HCT116 (cell line): Measurements from ENCODE around the gene LRRC32. TPM values are rescaled to one million over a fixed set of nuclear protein-coding genes. Genes with fewer than 3 reads are reported as not detected.

Experiments used
- ATAC-seq: fragments of 200-7000 bp; cut with Tn5 transposase; 2 replicates; pipeline ENCODE4 v1.9.1; 2020; ENCODE audit warnings: mild to moderate bottlenecking, moderate library complexity
- BruUV-seq: library from RNA; stranded (reverse); fragments of 400-500 nt; replicated peaks from 2 replicates; lab custom pipeline; 2021; lab: Mats Ljungman, UMichigan
- CTCF ChIA-PET: fragments of 300-600 bp; sonication (Branson Sonifier 250); formaldehyde crosslinking; loops from one replicate; lab custom pipeline; 2021; ENCODE audit warnings: antibody characterized with exemption; lab: Charles Lee
- POLR2A ChIA-PET: fragments of 300-600, 350-600 bp; sonication (Branson Sonifier 250); formaldehyde crosslinking; loops from one replicate; lab custom pipeline; 2021; ENCODE audit warnings: antibody characterized with exemption; lab: Charles Lee
- RAD21 ChIA-PET, 2 experiments: fragments of 300-600 bp; sonication (Branson Sonifier 250); formaldehyde crosslinking; loops; one replicate each; lab custom pipeline; 2023; ENCODE audit warnings: low total read pairs in 2 of 2; ENCODE audit not compliant: uncharacterized antibody in 2 of 2, unreplicated experiment in 2 of 2, low non-redundant PET in 1 of 2; lab: Charles Lee
- DNase-seq: peaks from one replicate; pipeline ENCODE4 v3.0.0-alpha.2; 2010; ENCODE audit warnings: low read depth, low spot score
- H2AFZ ChIP-seq: fragments of 200-600 bp; shearing (Covaris generic), sonication (generic); 2 replicates; pipeline ENCODE4 v1.6.1; 2017; ENCODE audit warnings: low read depth, mixed run types, mixed read lengths, antibody characterized with exemption, low read length; ENCODE audit not compliant: poor library complexity, severe bottlenecking
- H3K27ac ChIP-seq: 2 replicates; pipeline ENCODE4 v1.5.1; 2012; ENCODE audit warnings: low read depth, low read length
- H3K27me3 ChIP-seq: fragments of 200-600 bp; sonication (generic); 2 replicates; pipeline ENCODE4 v1.6.1; 2016; ENCODE audit warnings: mixed run types, low read length, mixed read lengths; ENCODE audit not compliant: insufficient read depth
- H3K36me3 ChIP-seq, 2 experiments: fragments of 200-500 bp in 1 of 2; fragments of 200-600 bp in 1 of 2; sonication (Bioruptor generic) in 1 of 2; sonication (generic) in 1 of 2; 2 replicates each; pipeline versions ENCODE4 v1.5.1 to v1.6.1; 2014 to 2016; ENCODE audit warnings: low read length in 2 of 2, inconsistent platforms in 1 of 2, mixed read lengths in 1 of 2, mixed run types in 1 of 2; ENCODE audit not compliant: insufficient read depth in 2 of 2, control insufficient read depth in 1 of 2
- H3K4me1 ChIP-seq, 2 experiments: fragments of 200-600 bp in 1 of 2; sonication (generic) in 1 of 2; 2 replicates each; pipeline versions ENCODE4 v1.5.1 to v1.6.1; 2012 to 2017; ENCODE audit warnings: low read length in 2 of 2, inconsistent platforms in 1 of 2, mild to moderate bottlenecking in 1 of 2, mixed read lengths in 1 of 2, mixed run types in 1 of 2, moderate library complexity in 1 of 2; ENCODE audit not compliant: insufficient read depth in 2 of 2, control insufficient read depth in 1 of 2
- H3K4me2 ChIP-seq: fragments of 200-600 bp; sonication (generic); 2 replicates; pipeline ENCODE4 v1.6.1; 2017; ENCODE audit warnings: mixed run types, low read length, mixed read lengths
- H3K4me3 ChIP-seq, 2 experiments: fragments of 200-600 bp in 1 of 2; sonication (generic) in 1 of 2; replicated peaks in 1 of 2; 2 replicates each; pipeline ENCODE4 v1.5.1; 2011 to 2016; ENCODE audit warnings: low read length in 2 of 2, control low read depth in 1 of 2, low read depth in 1 of 2, mild to moderate bottlenecking in 1 of 2, mixed read lengths in 1 of 2, mixed run types in 1 of 2
- H3K79me2 ChIP-seq: fragments of 200-600 bp; sonication (generic); 2 replicates; pipeline ENCODE4 v1.6.1; 2017; ENCODE audit warnings: mild to moderate bottlenecking, mixed run types, low read length, moderate library complexity, mixed read lengths; ENCODE audit not compliant: insufficient read depth
- H3K9ac ChIP-seq: fragments of 200-600 bp; sonication (generic); 2 replicates; pipeline ENCODE4 v1.6.1; 2016; ENCODE audit warnings: low read length, mixed read lengths
- H3K9me2 ChIP-seq: fragments of 200-600 bp; sonication (generic), shearing (Covaris generic); 2 replicates; pipeline ENCODE4 v1.6.1; 2017; ENCODE audit warnings: mixed run types, mild to moderate bottlenecking, moderate library complexity; ENCODE audit not compliant: insufficient read depth
- H3K9me3 ChIP-seq, 2 experiments: fragments of 200-500 bp in 1 of 2; fragments of 200-600 bp in 1 of 2; sonication (Bioruptor generic) in 1 of 2; sonication (generic) in 1 of 2; 2 replicates each; pipeline ENCODE4 v1.6.1; 2014 to 2017; ENCODE audit warnings: low read length in 2 of 2, mixed read lengths in 2 of 2, inconsistent platforms in 1 of 2, low read depth in 1 of 2, mild to moderate bottlenecking in 1 of 2, mixed run types in 1 of 2, moderate library complexity in 1 of 2; ENCODE audit not compliant: control insufficient read depth in 1 of 2, insufficient read depth in 1 of 2
- H4K20me1 ChIP-seq: fragments of 200-600 bp; sonication (generic), shearing (Covaris generic); 2 replicates; pipeline ENCODE4 v1.6.1; 2017; ENCODE audit warnings: mixed run types, mild to moderate bottlenecking, moderate library complexity; ENCODE audit not compliant: insufficient read depth
- CBX3 ChIP-seq: IDR thresholded peaks from 2 replicates; pipeline ENCODE4 v1.6.1; 2012; ENCODE audit warnings: low read depth
- CEBPB ChIP-seq: IDR thresholded peaks from 2 replicates; pipeline ENCODE4 v1.6.1; 2012; ENCODE audit warnings: low read depth
- CTCF ChIP-seq, 3 experiments: fragments of 200-600 bp in 1 of 3; sonication (generic) in 1 of 3; IDR thresholded peaks in 2 of 3; conservative IDR thresholded peaks in 1 of 3; 2 replicates each; pipeline ENCODE4 v1.5.1; 2012 to 2017; ENCODE audit warnings: low read depth in 2 of 3, low read length in 2 of 3, antibody characterized with exemption in 1 of 3, borderline replicate concordance in 1 of 3, control low read depth in 1 of 3, mild to moderate bottlenecking in 1 of 3, mixed read lengths in 1 of 3, mixed run types in 1 of 3, moderate library complexity in 1 of 3; ENCODE audit not compliant: insufficient read depth in 1 of 3
- EGR1 ChIP-seq: IDR thresholded peaks from 2 replicates; pipeline ENCODE4 v1.6.1; 2012; ENCODE audit warnings: low read depth
- ELF1 ChIP-seq: IDR thresholded peaks from 2 replicates; pipeline ENCODE4 v1.6.1; 2012; ENCODE audit warnings: low read depth, borderline replicate concordance
- EZH2 ChIP-seq: fragments of 200-600 bp; sonication (generic); IDR thresholded peaks from 2 replicates; pipeline ENCODE4 v1.6.1; 2017; ENCODE audit warnings: antibody characterized with exemption, mixed run types
- EZH2phosphoT487 ChIP-seq: fragments of 200-600 bp; IDR thresholded peaks from 2 replicates; pipeline ENCODE4 v1.6.1; 2018; ENCODE audit warnings: antibody characterized with exemption, borderline replicate concordance
- FOSL1 ChIP-seq: IDR thresholded peaks from 2 replicates; pipeline ENCODE4 v1.6.1; 2012; ENCODE audit warnings: low read depth
- JUND ChIP-seq: IDR thresholded peaks from 2 replicates; pipeline ENCODE4 v1.6.1; 2012
- POLR2A ChIP-seq: IDR thresholded peaks from 2 replicates; pipeline ENCODE4 v1.7.0; 2011; ENCODE audit warnings: borderline replicate concordance; ENCODE audit not compliant: insufficient read depth, insufficient read length; ENCODE audit errors: extremely low read depth
- POLR2AphosphoS5 ChIP-seq: IDR thresholded peaks from 2 replicates; pipeline ENCODE4 v1.6.1; 2011; ENCODE audit warnings: mild to moderate bottlenecking, low read depth, low read length, moderate library complexity
- RAD21 ChIP-seq: IDR thresholded peaks from 2 replicates; pipeline ENCODE4 v1.6.1; 2012; ENCODE audit warnings: low read depth, mild to moderate bottlenecking
- REST ChIP-seq: IDR thresholded peaks from 2 replicates; pipeline ENCODE4 v1.6.1; 2012; ENCODE audit warnings: low read depth
- SIN3A ChIP-seq: IDR thresholded peaks from 2 replicates; pipeline ENCODE4 v1.6.1; 2012; ENCODE audit warnings: low read depth
- SRF ChIP-seq: IDR thresholded peaks from 2 replicates; pipeline ENCODE4 v1.6.1; 2012; ENCODE audit warnings: low read depth
- YY1 ChIP-seq: IDR thresholded peaks from 2 replicates; pipeline ENCODE4 v1.6.1; 2011; ENCODE audit warnings: low read length, low read depth, moderate library complexity, mild to moderate bottlenecking; ENCODE audit not compliant: insufficient replicate concordance; ENCODE audit errors: extremely low read depth
- ZFX ChIP-seq: fragments of 450-650 bp; IDR thresholded peaks from 2 replicates; pipeline ENCODE4 v1.6.1; 2017
- ZNF274 ChIP-seq: fragments of 200-500 bp; sonication (Bioruptor generic); IDR thresholded peaks from 2 replicates; pipeline ENCODE4 v1.6.1; 2014; ENCODE audit warnings: mild to moderate bottlenecking, low read depth, low read length, inconsistent platforms
- intact Hi-C: fragments of 100-400 bp; cut with micrococcal nuclease; formaldehyde crosslinking; loops from 2 replicates; pipeline ENCODE4 v1.10.0; 2022
- total RNA-seq: library from RNA; stranded (reverse); gene quantifications from one replicate; pipeline ENCODE4 v1.2.1, GENCODE V29; 2021; ENCODE audit not compliant: unreplicated experiment
- TF ChIP-seq, protein P1 (sequence below): IDR thresholded peaks from 2 replicates; pipeline ENCODE4 v1.6.1; 2012
- TF ChIP-seq, protein P2 (sequence below): IDR thresholded peaks from 2 replicates; pipeline ENCODE4 v1.6.1; 2012

LRRC32 gene
- total RNA-seq, 1 experiment from 2014 or later = 0.54 TPM

DNA sequence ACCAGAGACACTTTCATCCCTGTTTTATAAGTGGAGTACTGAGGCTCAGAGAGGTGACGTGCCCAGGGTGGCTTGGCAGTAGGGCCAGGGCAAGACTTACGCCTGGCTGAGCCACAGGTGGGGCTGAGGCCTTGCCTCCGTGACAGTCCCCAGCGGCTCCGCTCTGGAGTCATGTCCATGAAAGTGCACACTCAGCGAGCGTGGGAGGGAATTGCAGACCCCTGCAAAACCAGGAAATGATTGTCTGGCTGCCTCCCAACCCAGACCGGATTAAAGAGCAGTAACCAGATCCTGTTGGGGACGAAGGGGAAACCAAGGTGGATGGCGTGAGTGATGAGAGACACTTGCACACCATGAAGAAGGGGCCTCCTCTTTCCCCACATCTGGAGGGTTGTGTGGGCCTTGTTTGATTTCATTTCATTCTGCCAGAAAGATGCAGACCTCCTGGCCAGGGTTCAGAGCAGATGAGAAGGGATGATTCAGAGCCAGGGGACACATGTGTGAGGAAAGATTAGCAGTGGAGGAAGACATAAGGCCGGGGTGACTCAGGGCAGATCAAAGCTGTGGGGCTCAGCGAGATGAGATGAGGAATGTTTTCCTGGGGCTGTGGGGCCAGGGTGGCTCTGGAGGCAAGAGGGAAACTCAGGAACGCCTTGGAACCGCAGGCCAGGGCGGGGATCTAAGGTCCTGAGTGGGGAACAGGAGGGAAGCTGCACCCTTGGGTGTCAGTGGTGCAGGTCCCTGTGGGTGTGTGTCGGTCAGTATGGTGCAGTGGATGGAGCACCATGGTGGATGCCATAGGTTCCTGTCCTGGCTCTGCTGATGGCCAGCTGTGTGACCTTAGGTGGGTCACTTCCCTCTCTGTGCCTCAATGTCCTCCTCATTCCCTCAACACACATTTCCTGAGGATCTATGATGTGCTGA is 29.9 kb upstream of the LRRC32 start:
- DNase-seq = peak; percentile 79
- Histone ChIP-seq H2AFZ (peak overlapping the region; percentile 84), H3K9me2 (no peaks in the 10 kb centered on the region), H3K9me3 (no peaks in the 10 kb centered on the region), H3K79me2 (no peaks in the 10 kb centered on the region), H3K4me2 (peak overlapping the region; percentile 79), H3K27me3 (no peaks in the 10 kb centered on the region), H3K9ac (peak overlapping the region; percentile 42), H3K27ac (peak overlapping the region; percentile 68), H3K4me3 (peak overlapping the region; percentile 6 to 38), H4K20me1 (no peaks in the 10 kb centered on the region), H3K36me3 (no peaks in the 10 kb centered on the region), H3K4me1 (peaks cover 41 to 54% of the 10 kb centered on the region in 2 experiments)
- intact Hi-C loops = no loop called here
- peak; percentile 79 for ATAC-seq
- ChIA-PET CTCF (no interaction called here), RAD21 (no interaction called here), POLR2A (no interaction called here)
- no TSS peak for BruUV-seq
- TF ChIP-seq REST (no peak), EGR1 (peak; percentile 92), POLR2AphosphoS5 (peak; percentile 68; the same call in 1 of the 2 replicates), EZH2 (no peak), CTCF (IDR thresholded peaks at IDR 0.05 in 2 of 3, conservative IDR thresholded peaks at IDR 0.05 in 1 of 3; ENCODE audit: borderline replicate concordance in 1 of 3, insufficient read depth in 1 of 3, low read depth in 2 of 3, low read length in 2 of 3) (no peak), JUND (peak; percentile 97), SRF (no peak; the same call in 1 of the 2 replicates), EZH2phosphoT487 (no peak), POLR2A (no peak), ELF1 (no peak), CBX3 (peak; percentile 90), ZNF274 (no peak), FOSL1 (peak; percentile 96), ZFX (0 out of 2 replicates have a peak, but pooled peaks have one; percentile 18), YY1 (peak; percentile 34), RAD21 (no peak), CEBPB (peak; percentile 86), SIN3A (peak; percentile 75; the same call in 1 of the 2 replicates)
- TF ChIP-seq, protein P1, sequence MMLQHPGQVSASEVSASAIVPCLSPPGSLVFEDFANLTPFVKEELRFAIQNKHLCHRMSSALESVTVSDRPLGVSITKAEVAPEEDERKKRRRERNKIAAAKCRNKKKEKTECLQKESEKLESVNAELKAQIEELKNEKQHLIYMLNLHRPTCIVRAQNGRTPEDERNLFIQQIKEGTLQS = no peak
- TF ChIP-seq, protein P2, sequence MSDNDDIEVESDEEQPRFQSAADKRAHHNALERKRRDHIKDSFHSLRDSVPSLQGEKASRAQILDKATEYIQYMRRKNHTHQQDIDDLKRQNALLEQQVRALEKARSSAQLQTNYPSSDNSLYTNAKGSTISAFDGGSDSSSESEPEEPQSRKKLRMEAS = peak; percentile 88
